ENCODE measurements around the gene ASCL5.

DNA sequence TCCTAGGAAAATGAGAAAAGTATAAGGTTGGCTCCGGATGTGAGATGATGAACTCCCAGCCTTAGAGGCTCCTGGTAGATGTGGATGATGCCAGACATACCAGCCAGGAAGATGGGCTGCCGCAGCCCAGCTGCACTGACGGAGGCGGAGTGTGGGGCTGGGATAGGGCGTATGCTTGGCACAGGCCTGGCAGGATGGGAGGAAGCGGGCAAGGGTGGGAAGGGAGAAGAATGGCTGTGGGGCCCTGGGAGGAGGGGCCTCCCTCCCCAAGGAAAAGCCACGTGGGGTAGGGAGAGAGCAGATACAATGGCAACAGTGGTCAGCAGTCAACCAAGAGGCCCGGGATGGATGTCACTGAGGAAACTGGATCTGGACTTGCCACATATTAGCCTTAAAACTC, 62.2 kb downstream of the ASCL5 start:
- TF ChIP-seq, protein P1, sequence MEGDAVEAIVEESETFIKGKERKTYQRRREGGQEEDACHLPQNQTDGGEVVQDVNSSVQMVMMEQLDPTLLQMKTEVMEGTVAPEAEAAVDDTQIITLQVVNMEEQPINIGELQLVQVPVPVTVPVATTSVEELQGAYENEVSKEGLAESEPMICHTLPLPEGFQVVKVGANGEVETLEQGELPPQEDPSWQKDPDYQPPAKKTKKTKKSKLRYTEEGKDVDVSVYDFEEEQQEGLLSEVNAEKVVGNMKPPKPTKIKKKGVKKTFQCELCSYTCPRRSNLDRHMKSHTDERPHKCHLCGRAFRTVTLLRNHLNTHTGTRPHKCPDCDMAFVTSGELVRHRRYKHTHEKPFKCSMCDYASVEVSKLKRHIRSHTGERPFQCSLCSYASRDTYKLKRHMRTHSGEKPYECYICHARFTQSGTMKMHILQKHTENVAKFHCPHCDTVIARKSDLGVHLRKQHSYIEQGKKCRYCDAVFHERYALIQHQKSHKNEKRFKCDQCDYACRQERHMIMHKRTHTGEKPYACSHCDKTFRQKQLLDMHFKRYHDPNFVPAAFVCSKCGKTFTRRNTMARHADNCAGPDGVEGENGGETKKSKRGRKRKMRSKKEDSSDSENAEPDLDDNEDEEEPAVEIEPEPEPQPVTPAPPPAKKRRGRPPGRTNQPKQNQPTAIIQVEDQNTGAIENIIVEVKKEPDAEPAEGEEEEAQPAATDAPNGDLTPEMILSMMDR (IDR thresholded peaks at IDR 0.05), result no peak
- no peak for TF ChIP-seq POLR2AphosphoS5 (IDR thresholded peaks at IDR 0.05)
- TF ChIP-seq POLR2A (IDR thresholded peaks at IDR 0.05), result no peak

Data from breast epithelium (tissue), 3 donors.